H4 (cell line): ENCODE results near the gene DZANK1. TPM values are rescaled to one million over a fixed set of nuclear protein-coding genes. Genes with fewer than 3 reads are reported as not detected.
"Not testable (repeated sequence)": the region's sequence is repeated elsewhere in the genome, so short reads cannot be mapped to it uniquely, and the experiment has no call there.

ENCODE experiments used
- DNase-seq: peaks from one replicate; pipeline ENCODE4 v3.0.0-alpha.2; 2015; ENCODE audit warnings: low spot score
- total RNA-seq: library from RNA; depleted of rRNA; stranded (reverse); fragments of >200 nt; shearing (Covaris generic); gene quantifications from 2 replicates; pipeline ENCODE4 v1.2.3, GENCODE V29; 2014; rRNA removed

Gene DZANK1
- total RNA-seq = 0.66 and 0.80 TPM in 2 replicates

DNA sequence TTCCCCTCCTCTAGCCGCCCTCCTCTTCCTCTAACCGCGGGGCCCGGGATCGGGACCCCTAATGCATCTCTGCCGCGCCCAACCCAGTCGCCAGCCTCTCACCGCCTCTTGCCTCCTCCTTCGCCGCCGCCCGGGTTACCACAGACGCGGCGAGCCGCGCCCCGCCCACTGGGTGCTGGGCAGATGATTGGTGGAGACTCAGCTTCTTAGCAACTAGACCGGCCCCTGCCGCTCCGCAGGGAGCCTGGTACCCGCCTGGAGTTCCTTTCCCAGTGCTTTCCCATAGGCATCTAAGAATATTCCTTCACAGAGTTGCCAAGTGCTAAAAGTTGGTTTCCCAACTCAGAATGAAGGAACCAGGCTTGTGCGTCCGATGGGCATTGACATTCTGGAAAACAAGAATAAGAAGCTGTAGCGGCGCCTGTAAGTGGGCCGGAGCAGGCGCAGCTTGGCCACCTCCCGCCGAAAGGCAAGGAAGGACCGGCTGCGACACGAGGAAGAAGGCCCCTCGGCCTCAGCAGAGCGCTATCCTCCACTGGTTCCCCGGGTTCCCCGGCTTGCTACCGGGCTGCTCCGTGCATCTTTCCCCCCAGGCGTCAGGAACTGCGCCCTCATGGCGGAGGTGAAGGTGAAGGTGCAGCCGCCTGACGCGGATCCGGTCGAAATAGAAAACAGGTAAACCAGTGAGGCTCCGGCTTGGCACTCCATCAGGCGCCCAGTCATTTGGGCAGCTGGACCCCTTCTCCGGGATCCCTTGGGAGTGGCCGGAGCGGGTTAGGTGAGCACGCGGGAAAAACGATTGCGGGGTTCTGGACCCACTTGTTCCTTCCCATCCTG lies at the start of gene DZANK1, which contains the start of gene POLR3F:
Gene DZANK1, minus strand, starts transcription at position 137 of the 837 bp plus-strand sequence. CDS start 1,672 bp downstream, outside the sequence.
Gene POLR3F, plus strand, starts transcription at position 497 of the 837 bp plus-strand sequence. Its CDS starts 117 bp downstream, at position 614.
- DNase-seq = peak; percentile 92

DNA sequence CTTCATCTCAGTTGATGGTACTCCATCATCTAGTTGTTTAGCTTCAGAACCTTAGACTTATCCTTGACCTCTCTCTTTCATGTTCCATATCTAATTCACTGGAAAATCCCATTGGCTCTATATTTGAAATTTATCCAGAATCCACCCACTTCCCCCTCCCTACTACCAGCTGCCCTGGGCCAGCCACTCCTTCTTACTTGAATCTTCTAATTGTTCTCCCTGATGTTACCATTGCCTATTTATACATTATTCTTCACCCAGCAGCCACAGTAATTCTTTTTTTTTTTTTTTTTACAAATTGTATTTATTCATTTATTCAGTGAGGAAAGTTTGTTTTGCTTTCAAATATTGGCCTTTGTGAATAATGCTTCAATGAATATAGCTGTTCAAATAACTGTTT lies 49.1 kb upstream of the DZANK1 start:
- no peak for DNase-seq

DNA sequence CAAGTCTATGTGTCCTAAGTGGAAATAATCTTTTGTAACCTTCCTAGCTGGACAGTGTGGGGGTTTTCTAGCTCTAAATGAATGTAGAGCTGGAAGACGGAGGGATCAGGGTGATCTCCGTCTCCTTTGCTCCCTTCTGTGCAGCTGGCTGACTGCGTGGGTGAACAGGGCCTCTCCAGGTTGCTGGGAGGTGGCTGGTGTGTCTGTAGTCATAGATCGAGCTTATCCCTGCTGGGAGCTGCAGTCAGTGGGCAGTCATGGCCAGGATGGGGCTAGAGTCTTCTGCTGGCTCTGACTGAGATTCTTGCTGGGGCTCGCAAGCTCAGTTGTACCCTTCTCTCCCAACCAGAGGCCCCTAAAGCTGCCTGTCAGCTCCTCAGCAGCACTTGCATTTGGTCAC lies 47.3 kb upstream of the DZANK1 start:
- no peak for DNase-seq

- DNase-seq = no peak
Measured at GRCh38 chr20:18513208-18513607, 46.4 kb upstream of the DZANK1 start.

- DNase-seq = no peak
Measured at GRCh38 chr20:18511571-18511970, 44.7 kb upstream of the DZANK1 start.

DNA sequence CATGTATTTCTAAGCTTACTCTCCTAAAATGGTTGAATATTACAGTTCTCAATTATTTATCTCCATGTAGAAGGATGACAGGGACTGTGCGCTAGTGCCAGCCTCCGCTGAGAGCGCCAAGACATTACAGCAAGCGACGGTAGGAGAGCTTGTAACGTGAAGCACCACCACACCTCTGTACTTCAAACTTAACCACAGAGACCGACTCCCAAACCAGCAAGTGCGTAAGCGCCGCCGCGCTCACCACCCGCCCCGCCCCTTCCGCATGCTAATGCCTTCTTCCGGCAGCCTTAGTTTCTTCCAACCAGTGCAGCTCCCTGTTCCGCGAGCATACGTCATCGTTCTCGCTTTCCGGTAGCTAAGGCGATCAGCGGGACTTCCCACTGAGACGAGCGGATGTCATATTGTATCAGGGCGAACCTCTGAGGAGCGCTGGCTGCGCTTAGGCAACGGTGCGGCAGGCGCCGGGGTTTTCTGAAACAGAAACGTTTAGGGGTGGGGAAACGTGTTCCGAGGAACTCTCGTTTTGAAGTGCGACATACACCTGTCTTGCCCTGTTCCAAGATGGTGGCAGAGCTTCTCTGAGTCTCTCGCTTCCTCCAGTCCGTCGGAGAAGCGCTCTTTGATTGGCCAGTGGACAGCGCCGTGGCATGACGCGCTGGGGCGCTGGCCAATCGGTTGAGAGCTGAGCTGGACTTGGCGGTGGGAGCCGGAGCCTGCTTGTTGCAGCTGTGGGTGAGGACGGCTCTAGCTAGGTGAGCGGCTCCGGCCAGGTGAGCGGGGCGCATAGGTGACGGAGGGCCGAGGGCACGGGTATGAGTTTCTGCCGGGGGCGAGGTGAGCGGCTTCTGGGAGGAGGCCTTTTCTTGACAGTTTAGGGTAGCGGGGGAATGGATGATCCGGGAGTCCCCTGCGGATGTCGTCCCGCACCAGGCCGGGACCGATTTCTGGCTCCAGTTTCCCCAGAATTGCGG lies 40.7 kb upstream of the DZANK1 start, which contains the start of gene SEC23B:
Gene SEC23B, plus strand, starts transcription at position 723 of the 974 bp plus-strand sequence. CDS start 2,896 bp downstream, outside the sequence.
- peak; percentile 97 for DNase-seq

DNA sequence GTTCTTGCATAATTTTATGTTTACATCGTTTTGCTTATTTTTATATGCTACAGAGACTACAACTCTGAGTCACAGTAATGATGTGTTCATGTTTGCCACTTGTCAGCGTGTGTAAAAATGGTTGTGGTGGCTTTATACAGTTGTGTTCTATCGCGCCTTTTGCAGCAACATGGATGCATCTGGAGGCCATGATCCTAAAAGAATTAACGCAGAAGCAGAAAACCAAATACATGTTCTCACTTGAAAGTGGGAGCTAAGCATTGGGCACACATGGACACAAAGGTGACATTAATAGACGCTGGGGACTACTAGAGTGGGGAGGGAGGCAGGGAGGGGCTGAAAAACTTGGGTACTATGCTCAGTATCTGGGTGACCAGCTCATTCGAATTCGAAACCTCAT lies 39.9 kb upstream of the DZANK1 start:
- DNase-seq = no peak

- no peak for DNase-seq
Measured at GRCh38 chr20:18504479-18505060, 37.7 kb upstream of the DZANK1 start.

- not testable (repeated sequence) for DNase-seq
Measured at GRCh38 chr20:18501672-18502071, 34.8 kb upstream of the DZANK1 start.

DNA sequence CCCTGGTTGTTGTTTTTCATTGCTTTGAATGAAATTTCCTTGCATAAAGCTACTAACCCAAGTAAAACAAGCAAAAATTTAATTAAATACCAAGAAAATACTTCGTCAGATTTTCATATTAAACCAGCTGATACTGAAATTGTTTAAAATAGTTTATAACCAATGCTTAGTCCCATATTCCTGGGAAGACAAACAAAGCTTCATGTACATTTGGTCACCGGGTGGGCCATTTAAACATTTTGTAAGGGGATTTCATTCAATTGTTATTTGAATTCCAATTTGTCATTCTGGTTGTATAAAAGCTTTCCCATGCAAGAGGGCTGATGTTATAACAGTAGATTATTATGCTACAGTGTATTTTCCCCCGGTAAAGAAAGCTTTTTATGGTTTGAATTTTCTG lies 30.8 kb upstream of the DZANK1 start:
- DNase-seq = no peak

- peak; percentile 70 for DNase-seq
Measured at GRCh38 chr20:18496740-18497592, 30.1 kb upstream of the DZANK1 start, which contains the start of gene RBBP9. TSS of gene RBBP9 (minus strand) at chr20:18497225. CDS start at chr20:18497167, 58 bp downstream.

DNA sequence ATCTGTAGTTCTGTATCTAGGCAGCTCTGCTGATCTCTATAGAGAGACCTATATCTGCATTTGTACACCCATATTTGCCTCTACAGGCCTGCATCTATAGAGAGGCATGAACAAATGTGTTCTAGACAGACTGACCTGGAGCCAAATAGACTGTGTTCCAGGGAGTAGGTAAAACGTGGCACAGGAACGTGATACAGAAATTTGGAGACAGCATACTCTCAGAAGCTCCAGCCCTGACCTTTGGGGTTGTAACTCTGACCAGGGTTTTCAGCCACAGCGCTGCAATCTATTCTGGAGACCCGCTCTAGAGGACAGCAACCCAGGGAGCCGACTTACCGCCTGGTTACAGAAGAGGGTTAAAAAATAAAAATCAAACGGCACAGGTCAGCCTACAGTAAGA lies 29.2 kb upstream of the DZANK1 start:
- no peak for DNase-seq

DNA sequence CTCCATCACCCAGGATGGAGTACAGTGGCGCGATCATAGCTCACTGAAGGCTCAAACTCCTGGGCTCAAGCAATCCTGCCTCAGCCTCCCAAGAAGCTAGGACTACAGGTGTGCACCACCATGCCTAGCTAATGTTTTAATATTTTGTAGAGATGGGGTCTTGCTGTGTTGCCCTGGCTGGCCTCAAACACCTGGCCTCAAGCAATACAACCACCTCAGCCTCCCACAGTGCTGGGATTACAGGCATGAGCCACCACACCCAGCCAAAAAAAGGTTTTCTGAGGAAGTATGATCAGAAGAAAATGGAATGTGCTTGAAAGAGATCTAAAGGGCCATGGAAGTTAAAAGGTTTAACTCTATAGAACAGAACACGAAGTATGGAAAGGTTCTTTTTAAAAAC lies 21.5 kb upstream of the DZANK1 start:
- DNase-seq = no peak

GRCh38 chr20:18481596-18481995 lies 14.8 kb upstream of the DZANK1 start:
- no peak for DNase-seq

GRCh38 chr20:18477821-18478220 lies 11.0 kb upstream of the DZANK1 start:
- DNase-seq = no peak

DNA sequence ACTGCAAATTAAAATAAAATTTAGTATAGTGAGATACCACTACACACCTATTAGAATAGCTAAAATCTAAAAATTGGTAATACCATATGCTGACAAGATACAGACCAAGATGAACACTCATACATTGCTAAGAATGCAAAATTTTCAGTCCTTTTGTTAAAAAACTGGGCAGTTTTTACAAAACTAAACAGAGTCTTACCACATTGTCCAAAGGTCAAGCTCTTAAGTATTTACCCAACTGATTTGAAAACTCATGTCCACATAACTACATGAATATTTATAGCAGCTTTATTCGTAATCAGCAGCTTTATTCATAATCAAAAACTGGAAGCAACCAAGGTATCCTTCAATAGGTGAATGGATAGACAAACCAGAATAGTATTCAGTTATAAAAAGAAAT lies 10.4 kb upstream of the DZANK1 start:
- no peak for DNase-seq

GRCh38 chr20:18466574-18466893 lies 296 bp downstream of the DZANK1 start:
- no peak for DNase-seq

DNA sequence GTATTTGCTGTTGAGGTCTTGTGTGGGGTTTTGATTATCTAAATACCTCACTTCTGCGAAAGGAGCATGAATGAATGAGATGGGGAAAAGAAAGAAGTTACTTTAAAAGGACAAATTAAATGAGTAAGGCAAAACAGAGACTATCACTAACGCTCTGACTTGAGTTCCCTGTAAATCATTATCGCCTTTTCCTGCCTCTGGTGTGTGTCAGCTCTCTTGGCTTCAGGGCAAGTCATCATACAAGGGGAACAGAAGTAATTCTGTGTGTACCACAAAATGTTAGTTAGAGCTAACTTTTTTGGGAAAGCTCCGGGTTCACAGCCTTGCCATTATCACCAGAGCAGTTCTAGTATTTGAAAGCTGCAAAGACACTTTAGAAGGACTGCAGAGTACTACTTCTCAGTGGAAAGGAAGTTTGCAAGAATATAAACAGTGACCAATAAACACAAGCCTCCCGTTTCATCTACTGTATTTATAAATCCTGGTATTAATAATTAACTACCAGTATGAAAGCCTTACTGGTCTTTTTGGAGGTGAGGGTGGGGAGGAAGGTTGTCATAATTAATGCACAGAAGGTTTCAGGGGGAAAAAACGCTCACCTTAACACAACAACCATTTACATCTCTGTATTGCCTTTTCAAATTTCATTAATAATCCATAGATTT lies 1.2 kb downstream of the DZANK1 start:
- DNase-seq = no peak

DNA sequence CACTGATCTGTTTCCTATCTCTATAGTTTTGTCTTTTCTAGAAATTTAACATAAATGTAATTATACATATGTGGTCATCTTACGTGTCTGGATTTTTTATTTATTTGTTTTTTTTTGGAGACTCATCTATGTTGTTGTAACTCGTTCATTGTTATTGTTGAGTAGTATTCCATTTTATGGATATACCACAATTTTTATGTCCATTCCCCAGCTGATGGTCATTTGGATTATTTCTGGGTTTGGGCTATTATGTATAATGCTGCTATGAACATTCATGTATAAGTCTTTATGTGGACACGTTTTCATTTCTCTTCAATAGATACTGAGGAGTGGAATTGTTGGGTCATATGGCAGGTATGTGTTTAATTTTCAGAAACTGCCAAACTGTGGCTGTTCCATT lies 10.2 kb downstream of the DZANK1 start:
- no peak for DNase-seq

- no peak for DNase-seq
Measured at GRCh38 chr20:18443886-18444285, 22.9 kb downstream of the DZANK1 start.
